HG03175 (cell line): ENCODE data around the gene DOLPP1.

ENCODE experiments used
- ATAC-seq: cut with Tn5 transposase; IDR thresholded peaks from one replicate; pipeline ENCODE4 v1.9.1; 2021; ENCODE audit warnings: mild to moderate bottlenecking, moderate library complexity; ENCODE audit not compliant: unreplicated experiment

Gene DOLPP1

GRCh38 chr9:129063061-129063460 is 17.9 kb upstream of the DOLPP1 start:
- no peak for ATAC-seq

GRCh38 chr9:129064499-129064908 is 16.4 kb upstream of the DOLPP1 start:
- no peak for ATAC-seq

- no peak for ATAC-seq
Observed at GRCh38 chr9:129068110-129068509, 12.8 kb upstream of the DOLPP1 start.

GRCh38 chr9:129068990-129069861 is 11.7 kb upstream of the DOLPP1 start:
- ATAC-seq: peak; percentile 76

- ATAC-seq: no peak
Observed at GRCh38 chr9:129069862-129070641, 10.9 kb upstream of the DOLPP1 start.

GRCh38 chr9:129070696-129071525 is 10.0 kb upstream of the DOLPP1 start:
- no peak for ATAC-seq

GRCh38 chr9:129071526-129072126 is 9.3 kb upstream of the DOLPP1 start:
- no peak for ATAC-seq

- ATAC-seq: no peak
Observed at GRCh38 chr9:129072171-129072570, 8.7 kb upstream of the DOLPP1 start.

GRCh38 chr9:129073404-129073803 is 7.5 kb upstream of the DOLPP1 start:
- ATAC-seq: no peak

GRCh38 chr9:129074106-129074505 is 6.8 kb upstream of the DOLPP1 start:
- ATAC-seq: no peak

- ATAC-seq: no peak
Observed at GRCh38 chr9:129075996-129076639, 4.8 kb upstream of the DOLPP1 start.

- no peak for ATAC-seq
Observed at GRCh38 chr9:129076640-129077037, 4.3 kb upstream of the DOLPP1 start.

GRCh38 chr9:129077236-129077635 is 3.7 kb upstream of the DOLPP1 start:
- no peak for ATAC-seq

GRCh38 chr9:129078691-129079503 is 2.0 kb upstream of the DOLPP1 start:
- ATAC-seq: no peak

- no peak for ATAC-seq
Observed at GRCh38 chr9:129079829-129080228, 1.1 kb upstream of the DOLPP1 start.

- ATAC-seq: no peak
Observed at GRCh38 chr9:129080298-129080600, 662 bp upstream of the DOLPP1 start.

GRCh38 chr9:129081388-129081904 is 535 bp downstream of the DOLPP1 start:
- ATAC-seq: no peak

GRCh38 chr9:129084087-129084486 is 3.2 kb downstream of the DOLPP1 start:
- ATAC-seq: no peak

- no peak for ATAC-seq
Observed at GRCh38 chr9:129089246-129089645, 8.3 kb downstream of the DOLPP1 start.
